ENCODE results near the gene RASSF5.

The RASSF5 gene

GRCh38 chr1:206464456-206464964 is 42.8 kb upstream of the RASSF5 start:
- TF ChIP-seq, protein P1, sequence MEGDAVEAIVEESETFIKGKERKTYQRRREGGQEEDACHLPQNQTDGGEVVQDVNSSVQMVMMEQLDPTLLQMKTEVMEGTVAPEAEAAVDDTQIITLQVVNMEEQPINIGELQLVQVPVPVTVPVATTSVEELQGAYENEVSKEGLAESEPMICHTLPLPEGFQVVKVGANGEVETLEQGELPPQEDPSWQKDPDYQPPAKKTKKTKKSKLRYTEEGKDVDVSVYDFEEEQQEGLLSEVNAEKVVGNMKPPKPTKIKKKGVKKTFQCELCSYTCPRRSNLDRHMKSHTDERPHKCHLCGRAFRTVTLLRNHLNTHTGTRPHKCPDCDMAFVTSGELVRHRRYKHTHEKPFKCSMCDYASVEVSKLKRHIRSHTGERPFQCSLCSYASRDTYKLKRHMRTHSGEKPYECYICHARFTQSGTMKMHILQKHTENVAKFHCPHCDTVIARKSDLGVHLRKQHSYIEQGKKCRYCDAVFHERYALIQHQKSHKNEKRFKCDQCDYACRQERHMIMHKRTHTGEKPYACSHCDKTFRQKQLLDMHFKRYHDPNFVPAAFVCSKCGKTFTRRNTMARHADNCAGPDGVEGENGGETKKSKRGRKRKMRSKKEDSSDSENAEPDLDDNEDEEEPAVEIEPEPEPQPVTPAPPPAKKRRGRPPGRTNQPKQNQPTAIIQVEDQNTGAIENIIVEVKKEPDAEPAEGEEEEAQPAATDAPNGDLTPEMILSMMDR (IDR thresholded peaks at IDR 0.05; ENCODE audit: insufficient read depth, missing control alignments) = no peak
- DNase-seq (ENCODE audit: insufficient read length, low spot score) = no peak
- no peak for FAIRE-seq

GRCh38 chr1:206465951-206466350 is 41.4 kb upstream of the RASSF5 start:
- TF ChIP-seq, protein P1 (IDR thresholded peaks at IDR 0.05; ENCODE audit: insufficient read depth, missing control alignments) = no peak
- DNase-seq (ENCODE audit: insufficient read length, low spot score) = no peak
- no peak for FAIRE-seq

DNA sequence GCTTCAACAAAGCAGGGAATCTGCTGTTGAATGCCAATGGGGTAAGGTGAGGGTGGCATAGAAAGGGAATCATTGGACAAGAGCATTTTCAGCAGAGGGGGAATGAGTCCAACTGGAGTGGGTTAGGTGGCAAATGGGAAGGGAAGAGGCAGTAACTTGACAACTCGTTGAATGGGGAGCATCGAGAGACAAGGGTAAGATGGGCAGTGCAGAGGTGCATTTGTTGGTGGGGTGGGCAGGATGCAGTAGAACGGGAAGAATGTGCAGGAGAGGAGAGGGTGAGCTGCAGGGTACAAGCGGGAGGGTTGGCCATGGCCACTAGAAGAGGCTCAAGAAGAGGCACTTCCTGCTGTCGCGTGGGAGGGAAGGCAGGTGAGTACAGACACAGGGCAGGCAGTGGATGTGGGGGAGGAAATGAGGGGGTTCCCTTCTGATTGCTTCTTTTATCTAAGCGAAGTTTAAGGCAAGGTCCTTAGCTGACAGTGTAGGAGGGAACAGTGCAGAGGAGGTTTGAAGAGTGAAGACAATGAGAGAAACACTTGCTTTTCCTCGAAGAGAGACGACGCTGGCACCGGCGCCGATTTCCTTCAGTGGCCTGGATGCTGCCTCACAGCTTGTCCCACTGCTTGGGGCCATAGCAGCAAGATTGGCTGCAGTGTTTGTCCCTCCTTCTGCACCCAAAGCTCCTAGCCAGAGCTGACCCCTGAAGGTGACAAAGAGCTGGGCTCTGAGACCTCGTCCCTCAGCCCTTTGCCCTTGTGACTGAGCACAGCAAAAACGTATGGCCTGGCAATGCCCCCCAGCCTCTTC is 40.3 kb upstream of the RASSF5 start:
- TF ChIP-seq, protein P1 (IDR thresholded peaks at IDR 0.05; ENCODE audit: insufficient read depth, missing control alignments) = no peak
- DNase-seq (ENCODE audit: insufficient read length, low spot score) = no peak
- no peak for FAIRE-seq

DNA sequence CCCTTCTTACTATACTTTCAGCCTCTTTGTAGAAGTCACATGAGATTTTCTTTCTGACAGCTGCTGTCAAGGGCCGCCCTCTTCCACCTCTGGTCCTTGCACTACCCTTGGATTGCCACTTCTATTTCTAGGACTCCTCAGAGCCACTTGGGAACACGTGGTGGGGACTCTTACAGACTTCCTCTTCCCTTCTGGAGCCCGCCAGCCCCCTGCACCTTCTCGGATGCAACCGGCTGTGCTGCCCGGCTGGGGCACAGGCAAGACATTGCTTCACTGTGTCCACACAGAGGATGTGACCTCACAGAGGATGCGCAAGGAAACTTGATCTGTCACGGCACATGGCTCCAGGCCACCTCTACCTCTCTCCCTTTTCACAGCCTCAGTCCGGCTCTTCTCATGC is 39.4 kb upstream of the RASSF5 start:
- TF ChIP-seq, protein P1 (IDR thresholded peaks at IDR 0.05; ENCODE audit: insufficient read depth, missing control alignments) = no peak
- FAIRE-seq (no peak), DNase-seq (ENCODE audit: insufficient read length, low spot score) (no peak)

DNA sequence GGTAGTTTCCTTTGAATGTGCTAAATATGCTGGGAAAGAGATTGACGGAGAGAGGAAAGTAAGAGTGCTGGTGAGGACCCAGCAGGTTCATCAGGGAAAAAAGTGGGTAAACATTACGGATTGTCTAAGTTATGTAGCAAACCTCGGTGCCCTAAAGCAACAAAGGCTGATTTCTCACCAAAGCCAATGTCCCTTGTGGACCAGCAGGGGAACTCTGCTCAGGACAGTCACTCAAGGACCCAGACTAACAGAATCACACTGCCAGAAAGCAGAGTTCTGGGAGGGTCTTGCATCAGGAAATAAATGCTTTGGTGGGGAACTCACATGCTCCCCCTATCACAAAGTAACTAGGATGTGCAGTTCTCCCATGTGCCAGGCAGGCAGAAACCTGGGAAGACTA is 38.8 kb upstream of the RASSF5 start:
- DNase-seq (ENCODE audit: insufficient read length, low spot score) = no peak
- no peak for FAIRE-seq
- TF ChIP-seq, protein P1 (IDR thresholded peaks at IDR 0.05; ENCODE audit: insufficient read depth, missing control alignments) = no peak

GRCh38 chr1:206469411-206469932 is 37.9 kb upstream of the RASSF5 start:
- no peak for FAIRE-seq
- TF ChIP-seq, protein P1 (IDR thresholded peaks at IDR 0.05; ENCODE audit: insufficient read depth, missing control alignments) = no peak
- DNase-seq (ENCODE audit: insufficient read length, low spot score) = no peak
